GM21423 (cell line): ENCODE measurements around the gene GBF1.
"Not testable (repeated sequence)": the region's sequence is repeated elsewhere in the genome, so short reads cannot be mapped to it uniquely, and the experiment has no call there.

Source experiments
- ATAC-seq: cut with Tn5 transposase; IDR thresholded peaks from one replicate; pipeline ENCODE4 v1.9.1; 2021; ENCODE audit warnings: mild to moderate bottlenecking, moderate library complexity; ENCODE audit not compliant: unreplicated experiment

The GBF1 gene

DNA sequence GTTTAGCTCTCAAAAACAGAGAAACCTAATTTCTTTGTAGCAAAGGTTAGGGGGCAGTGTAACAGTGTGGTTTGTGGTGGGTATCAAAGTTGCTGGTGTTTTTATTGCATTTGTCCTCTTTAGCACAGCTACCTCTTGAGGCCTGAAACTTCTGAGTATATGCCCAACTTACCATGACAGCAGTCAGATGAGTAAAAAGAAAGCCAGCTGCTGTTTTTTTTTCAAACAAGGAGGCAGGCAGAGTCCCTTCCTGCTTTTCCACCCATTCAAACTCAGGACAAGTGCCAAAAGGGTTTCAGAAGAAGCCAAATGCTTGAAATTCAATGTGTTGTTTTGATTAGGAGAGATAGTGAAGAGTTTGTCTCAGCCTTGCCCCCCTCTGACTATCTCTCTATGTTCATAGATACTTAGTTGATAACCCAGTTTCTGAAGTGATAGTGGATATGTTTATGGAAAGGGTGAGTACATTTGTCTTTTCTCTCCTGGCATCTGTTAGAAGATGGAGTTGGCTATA, 23.1 kb downstream of the GBF1 start:
- no peak for ATAC-seq

DNA sequence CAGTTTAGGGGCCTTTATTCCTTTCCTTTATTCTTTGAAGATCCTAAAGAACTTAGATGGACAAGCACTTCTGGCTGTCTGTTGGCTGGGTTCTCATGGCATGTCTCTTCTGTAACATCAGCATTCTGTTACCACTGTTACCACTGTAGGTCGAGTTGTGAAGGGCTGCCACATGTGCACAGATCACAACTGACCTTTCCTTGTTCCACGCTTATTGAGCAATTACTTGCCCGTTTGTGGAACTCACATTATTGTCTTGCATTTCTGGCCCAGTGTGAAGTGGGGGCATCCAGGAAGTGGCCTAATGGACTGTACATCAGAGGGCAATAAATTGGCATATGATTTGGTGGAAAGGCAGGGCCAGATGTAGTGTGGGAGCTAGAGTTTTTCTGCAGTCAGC, 23.7 kb downstream of the GBF1 start:
- no peak for ATAC-seq

GRCh38 chr10:102274062-102274461, 28.7 kb downstream of the GBF1 start:
- ATAC-seq: no peak

DNA sequence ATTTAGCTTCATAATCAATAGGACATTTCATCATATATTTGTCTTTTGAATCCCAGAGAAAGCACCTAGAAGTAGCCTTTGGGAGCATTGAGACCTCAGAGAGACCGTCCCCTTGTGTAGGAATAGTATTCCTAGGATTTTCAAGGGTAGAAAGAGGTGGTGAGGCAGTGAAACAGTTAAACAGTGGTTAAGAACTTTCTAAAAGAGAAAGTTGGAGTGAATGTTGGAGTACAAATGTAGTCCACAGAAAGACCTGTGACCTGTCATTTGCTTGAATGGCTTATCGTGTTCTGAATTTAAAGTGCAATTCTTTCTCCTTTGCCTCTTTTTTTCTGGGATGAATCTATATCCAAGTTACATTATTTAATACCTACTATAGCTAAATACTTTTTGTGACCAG, 30.0 kb downstream of the GBF1 start:
- ATAC-seq: no peak

DNA sequence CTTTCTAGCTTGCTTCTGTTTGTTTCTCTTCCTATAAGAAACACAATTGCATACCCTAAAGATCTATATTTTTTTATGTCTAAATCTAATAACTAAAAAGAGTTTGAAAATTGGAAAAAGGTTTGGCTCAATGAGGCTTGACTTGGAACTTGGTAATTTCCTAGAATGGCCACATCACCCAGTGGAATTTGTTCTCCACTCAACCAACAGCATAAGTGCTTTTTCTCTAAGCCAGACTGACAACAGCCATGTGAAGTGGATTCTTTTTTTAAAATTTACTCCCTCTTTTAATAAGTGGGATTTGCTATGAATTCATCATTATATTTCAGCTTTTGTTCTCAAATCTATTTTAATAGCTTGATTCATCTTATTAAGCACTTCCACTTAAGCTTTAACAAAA, 33.8 kb downstream of the GBF1 start:
- no peak for ATAC-seq

DNA sequence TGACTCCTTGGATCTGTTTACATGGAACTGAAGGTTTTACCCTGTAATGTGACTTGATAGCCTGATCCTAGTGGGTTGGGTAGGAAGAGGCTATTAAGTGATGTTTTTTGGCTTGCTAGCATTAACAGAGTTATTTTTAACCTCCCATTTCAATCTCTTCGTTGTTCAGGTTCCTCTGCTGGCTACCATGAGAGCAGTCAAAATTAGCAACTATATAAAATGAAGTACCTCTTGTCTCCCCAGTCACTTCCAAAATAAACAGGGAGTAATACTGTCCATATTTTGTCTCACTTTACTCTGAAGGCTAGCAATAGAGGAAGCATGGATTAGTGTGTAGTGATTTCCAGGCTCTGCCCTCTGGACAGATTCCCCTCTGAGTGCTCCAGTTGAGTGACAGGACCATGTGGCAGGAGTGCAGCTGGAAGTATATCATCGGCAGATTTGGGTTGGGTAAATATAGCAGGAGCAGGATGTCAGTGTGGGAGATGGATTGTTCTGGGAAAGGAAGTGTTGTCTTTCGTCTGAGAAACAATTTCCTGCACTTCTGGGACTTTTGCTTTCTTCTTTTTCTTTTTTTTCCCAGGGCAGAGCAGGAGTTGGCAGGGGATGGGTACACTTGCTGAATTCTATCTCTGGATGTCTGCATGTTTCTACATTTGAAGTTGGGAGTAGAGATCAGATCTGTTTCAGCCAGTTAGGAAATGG, 35.2 kb downstream of the GBF1 start:
- ATAC-seq: no peak

DNA sequence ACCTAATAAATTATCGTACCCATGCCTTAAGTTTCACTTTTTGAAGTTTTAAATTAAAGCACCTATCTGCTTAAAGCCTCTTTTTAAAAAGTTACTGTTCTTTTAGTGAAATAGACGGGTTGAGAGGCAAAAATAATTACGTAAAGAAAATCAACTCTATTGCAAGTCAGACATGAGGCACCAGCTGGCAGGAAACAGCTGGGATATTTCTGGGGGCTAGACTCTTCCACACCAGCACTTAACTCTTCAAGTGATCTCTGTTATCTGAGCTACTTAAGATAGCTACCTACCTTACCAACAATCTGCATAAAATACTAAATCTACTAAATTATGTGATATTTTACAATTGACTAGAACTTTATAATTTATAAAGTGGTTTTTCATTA, 35.8 kb downstream of the GBF1 start:
- ATAC-seq: no peak

DNA sequence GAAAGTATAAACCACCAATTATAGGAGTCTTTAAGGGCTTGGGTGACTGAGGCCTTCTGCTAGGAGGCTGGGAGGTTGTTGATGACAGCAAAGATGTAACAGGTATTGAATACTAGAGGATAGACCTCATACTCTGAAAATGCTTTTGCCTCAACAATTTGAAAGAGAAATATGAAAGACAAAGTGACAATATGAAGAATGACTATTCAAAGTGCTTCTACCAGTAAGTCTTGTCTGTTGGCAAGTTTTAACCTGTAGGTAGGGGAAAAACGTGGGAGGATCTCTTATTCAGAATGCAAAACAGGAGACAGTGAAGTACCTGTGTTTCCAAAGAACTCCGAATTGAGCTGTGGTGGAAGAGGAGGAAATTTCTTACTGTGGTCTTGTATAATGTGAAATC, 38.2 kb downstream of the GBF1 start:
- ATAC-seq: no peak

DNA sequence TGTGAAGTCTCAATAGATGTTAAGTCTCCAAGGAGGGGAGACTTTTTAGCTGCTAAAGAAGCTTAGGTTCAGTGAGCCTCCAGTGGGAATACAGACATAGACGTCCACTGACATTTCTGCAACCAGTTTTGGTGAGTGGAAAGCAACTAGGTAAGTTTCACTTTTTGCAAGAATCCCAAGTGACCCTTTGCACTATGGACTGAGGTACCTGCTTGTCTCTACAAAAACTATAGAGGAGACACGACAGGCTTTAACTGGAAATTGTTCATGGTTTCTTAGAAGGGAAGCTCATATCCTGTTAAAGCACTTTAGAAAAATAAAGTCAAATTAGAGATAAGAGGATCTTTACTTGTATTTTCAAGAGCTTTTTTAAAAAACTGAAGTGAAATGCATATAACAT, 38.6 kb downstream of the GBF1 start:
- ATAC-seq: no peak

- no peak for ATAC-seq
Measured at GRCh38 chr10:102284531-102284930, 39.2 kb downstream of the GBF1 start.

- no peak for ATAC-seq
Measured at GRCh38 chr10:102285133-102285532, 39.8 kb downstream of the GBF1 start.

GRCh38 chr10:102286216-102286615, 40.9 kb downstream of the GBF1 start:
- no peak for ATAC-seq

DNA sequence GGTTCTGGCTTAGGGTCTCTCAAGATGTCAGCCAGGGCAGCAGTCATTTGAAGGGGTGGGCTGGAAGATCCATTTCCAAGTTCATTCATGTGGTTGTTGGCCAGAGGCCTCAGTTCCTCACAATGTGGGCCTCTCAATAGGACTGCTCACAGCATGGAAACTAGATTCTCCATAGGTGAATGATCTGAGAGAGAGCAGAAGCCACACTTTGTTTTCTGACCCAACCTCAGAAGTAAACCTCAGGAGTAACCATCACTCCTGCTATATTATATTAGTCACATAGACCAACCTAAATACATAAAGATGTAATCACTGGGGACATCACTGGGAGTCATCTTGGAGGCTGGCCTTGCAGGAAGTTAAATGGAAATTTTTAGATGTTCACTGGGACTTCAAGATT, 42.2 kb downstream of the GBF1 start:
- ATAC-seq: no peak

DNA sequence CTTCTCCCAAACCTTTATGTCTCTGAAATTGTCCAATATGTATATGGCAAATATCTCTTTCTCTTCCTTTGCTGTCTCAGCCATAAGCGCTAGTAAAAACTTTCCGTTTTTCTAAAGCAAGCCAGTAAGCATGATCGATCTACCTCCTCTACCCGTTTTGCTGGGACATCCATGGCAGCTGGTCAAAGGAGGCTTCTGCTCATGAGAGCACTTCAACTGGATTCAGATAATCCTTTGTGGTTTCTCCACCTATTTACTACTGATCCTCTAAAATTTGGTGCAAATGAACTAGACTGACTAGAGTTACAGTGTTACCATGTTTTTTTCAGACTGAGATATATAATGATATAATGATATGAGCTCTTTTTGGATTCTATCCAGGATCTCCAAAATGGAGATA, 42.7 kb downstream of the GBF1 start:
- no peak for ATAC-seq

- no peak for ATAC-seq
Measured at GRCh38 chr10:102289356-102289755, 44.0 kb downstream of the GBF1 start.

GRCh38 chr10:102289840-102290239, 44.5 kb downstream of the GBF1 start:
- no peak for ATAC-seq

GRCh38 chr10:102291221-102291905, 46.0 kb downstream of the GBF1 start:
- ATAC-seq: no peak

DNA sequence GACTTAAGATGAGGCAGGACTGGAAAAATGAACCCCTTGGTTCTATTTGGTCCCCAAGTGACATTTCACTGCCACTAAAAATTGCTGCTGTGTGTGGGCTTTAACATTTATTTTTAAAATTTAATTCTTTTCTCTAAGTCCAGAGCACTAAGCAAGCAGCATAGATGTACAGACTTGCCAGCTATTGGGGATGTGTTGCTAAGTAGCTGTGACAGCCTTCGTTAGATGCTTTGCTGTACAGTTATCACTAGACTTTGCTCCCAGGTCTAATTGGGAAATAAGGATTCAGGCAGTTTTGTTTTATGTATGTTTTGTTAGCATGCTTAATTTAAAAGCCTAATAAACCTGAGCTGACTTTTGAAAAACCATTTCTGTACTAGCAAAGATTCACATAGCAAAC, 51.8 kb downstream of the GBF1 start:
- ATAC-seq: no peak

DNA sequence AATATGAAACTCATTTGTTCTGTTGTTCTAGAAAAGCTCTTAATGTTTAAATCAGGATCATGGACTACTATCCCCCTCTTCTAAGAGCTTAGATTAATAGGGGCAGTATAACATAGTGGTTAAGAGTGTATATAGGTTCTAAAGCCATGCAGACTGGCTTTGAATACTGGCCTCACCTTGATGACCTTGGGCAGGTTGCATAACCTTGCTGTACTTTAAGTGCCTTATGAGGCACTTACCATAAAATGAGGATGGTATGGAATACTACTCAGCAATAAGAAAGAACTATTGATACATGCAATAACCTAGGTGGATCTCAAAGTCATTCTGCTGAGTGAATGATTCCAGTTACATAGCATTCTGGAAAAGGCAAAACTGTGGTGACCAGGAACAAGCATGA, 53.6 kb downstream of the GBF1 start:
- no peak for ATAC-seq

DNA sequence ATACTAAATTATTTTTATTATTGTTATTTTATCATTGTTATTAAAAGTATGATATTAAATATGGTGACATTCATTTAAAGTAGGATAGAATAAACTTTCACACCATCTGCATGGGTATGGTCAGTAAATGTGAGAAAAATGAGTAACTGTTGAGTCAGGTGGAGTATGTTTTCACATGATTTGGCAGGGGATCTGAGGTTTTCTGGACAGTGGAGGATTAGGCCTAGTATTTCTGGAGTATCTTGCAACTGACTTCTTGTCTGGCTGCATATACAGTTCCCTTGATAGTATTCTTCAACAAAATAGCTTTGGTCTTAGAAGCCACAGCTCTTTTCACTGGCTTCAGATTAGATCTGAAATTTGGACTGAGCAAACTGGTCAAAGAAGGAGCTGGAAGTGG, 54.5 kb downstream of the GBF1 start:
- no peak for ATAC-seq

DNA sequence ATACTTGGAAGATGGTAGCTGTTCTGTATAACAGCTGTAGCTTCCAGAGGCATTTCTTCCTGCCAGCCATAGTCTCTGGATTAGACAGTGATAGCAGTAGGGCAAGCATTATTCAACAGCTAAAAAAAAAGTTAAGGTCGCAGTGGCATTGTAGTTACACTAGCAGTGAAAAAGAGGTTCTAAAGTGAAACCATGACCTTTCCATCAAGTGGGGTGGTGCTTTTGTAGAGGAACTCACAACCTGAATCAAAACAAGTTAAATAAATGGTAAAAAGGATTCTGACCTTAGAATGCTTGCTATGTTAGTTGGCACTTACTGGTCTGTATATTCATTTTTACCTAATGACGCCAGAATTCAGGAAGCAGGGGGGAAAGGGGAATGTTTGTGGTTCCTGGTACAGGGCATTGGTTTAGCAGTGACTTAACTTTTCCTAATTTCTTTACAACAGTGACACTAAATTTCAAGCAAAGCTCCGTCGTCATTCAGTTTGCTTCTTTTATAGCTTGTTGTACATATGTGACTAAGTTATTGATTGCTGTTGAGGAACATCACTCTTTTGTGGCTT, 55.0 kb downstream of the GBF1 start:
- ATAC-seq: no peak

- ATAC-seq: not testable (repeated sequence)
Measured at GRCh38 chr10:102300912-102301311, 55.6 kb downstream of the GBF1 start.
